ENCODE measurements around the gene KIAA1549. TPM values are rescaled to one million over a fixed set of nuclear protein-coding genes. Genes with fewer than 3 reads are reported as not detected.
"Not testable (repeated sequence)": the region's sequence is repeated elsewhere in the genome, so short reads cannot be mapped to it uniquely, and the experiment has no call there.

KIAA1549 gene
- total RNA-seq, 1 donor from 2014 or later = 3.0 TPM

GRCh38 chr7:138802706-138803105, 178.5 kb downstream of the KIAA1549 start:
- DNase-seq = no peak

DNA sequence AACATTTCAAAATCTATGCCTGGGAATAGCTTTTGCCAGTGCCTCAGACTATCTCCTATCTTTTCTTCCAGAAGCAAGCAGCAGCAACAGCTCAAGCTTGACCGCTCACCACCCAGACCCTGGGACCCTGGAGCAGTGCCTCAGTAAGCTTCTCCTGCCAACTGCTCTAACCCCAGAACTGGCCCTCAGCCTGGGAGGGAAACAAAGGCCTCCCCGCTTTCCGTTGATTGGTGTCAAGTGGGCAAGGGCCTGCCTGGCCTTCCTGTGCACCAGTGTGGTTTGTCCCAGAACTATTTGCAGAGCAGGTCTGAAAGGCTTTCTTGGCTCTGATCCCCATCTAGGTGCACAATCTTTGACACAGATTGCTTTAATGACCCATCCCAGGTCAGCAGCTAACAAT, 179.9 kb downstream of the KIAA1549 start:
- DNase-seq = no peak

DNA sequence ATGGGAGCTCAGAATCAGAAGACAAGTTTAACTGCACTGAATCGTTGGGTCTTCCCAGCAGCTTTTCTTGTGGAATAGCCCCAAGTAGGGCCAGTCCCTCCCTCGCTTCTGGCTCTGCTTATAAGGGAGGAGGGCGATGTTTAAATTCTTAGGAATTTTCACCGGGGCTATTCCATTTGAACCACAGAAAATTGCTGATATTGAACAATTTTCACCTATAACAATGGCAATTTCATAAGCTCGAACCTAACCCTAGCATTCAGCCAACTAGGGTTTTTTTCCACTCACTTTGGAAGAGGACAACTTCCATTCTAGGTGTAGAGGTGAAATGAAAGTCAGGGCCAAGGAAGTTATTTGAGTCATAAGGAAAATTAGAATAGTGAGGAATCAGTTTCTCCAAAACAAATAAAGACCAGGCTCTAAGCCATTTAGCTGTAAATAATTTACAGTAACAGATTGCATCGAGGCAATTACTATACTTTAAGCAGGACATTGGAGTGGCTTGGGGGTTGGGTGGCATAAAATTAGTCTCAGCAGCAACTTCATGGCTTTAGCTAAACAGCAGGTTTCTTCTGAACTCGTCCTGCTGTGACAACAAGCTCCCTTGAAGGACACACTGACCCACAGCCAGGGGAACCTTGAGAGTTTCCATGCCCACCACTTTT, 181.7 kb downstream of the KIAA1549 start:
- DNase-seq = no peak

DNA sequence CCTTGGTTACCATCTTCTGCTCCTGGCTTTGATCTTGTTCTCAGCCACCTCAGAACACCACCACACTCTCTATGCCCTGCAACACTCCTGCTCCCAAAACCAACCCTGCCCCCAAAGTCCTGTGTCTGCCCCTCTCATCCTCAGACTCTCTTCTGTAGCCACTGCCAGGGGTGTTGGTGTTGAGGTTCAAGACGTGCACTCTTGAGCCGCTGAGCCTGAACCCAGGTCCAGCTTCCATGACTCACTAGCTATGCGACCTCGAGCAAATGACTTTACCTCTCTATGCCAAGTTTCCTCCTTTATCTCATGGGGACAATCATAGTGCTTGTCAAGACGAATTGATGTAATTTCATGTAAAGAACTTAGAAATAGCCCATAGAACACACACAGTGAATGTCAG, 182.4 kb downstream of the KIAA1549 start:
- no peak for DNase-seq

DNA sequence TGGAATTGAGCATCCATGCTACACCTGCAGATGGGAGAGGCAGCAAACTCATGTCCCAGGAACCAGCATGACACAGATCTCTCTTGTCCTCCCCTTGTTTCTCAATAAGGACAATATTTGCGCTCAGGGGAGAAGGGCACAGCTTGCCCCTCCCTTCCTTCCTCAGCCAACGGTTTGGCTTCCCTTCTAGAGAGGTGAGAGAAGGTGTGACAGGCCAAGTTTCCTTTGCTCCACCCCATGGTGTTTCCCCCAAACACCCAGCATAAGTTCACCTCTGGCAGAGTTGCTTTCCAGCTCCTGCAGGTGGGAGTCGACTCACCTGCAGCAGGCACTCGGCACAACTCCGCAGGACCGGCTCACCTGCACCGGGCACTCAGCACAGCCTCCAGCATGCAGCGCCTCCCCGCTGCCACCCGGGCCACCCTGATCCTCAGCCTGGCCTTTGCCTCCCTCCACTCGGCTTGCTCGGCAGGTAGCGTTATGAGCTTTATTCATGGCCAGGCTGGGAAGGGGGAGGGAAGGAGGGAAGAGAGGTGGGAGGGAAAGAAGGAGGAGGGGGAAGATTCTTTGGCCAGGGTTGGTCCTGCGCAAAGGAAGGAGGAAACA, 183.4 kb downstream of the KIAA1549 start, which contains the start of the genes ATP6V0A4 and TMEM213:
Gene ATP6V0A4 (minus strand): TSS at position 482 of the 606 bp plus-strand sequence. CDS start 26,949 bp downstream, outside the sequence.
Gene TMEM213 (plus strand): TSS at position 280 of the 606 bp plus-strand sequence. CDS start 111 bp downstream, at position 391.
- DNase-seq = no peak

DNA sequence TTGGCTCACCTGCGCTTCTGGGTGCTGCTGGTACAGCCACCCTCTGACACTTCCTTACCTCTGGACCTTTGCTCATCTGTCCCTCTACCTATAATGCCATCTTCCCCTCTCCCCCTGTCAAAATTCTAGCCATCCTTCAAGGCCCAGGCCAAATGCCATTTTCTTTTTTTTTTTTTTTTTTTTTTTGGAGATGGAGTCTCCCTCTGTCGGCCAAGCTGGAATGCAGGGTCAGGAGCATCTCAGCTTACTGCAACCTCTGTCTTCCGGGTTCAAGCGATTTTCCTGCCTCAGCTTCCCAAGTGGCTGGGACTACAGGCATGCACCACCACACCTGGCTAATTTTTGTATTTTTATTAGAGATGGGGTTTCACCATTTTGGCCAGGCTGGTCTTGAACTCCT, 184.1 kb downstream of the KIAA1549 start:
- DNase-seq = not testable (repeated sequence)

GRCh38 chr7:138796038-138796615, 185.1 kb downstream of the KIAA1549 start:
- no peak for DNase-seq

- DNase-seq = no peak
These were observed 195.4 kb downstream of the KIAA1549 start for GRCh38 chr7:138785587-138786437.

DNA sequence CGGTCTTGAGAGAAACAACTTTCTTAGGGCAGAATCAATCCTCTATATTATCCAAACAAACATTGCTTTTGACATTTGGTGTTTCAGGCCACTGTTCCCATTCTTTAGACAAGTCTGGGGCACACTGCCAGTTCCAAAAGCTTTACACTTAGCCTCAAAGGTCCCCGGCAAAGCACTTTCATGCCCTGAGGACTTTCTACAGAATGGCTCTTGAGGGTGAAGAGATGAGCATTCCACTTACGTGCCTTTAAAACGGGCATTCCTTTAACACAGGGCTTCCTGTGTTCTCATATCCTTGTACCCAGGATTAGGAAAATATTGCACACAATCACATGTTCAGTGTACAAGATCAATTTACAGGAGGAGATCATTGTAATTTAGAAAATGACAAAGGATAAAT, 196.5 kb downstream of the KIAA1549 start:
- no peak for DNase-seq

Small RNAs within 50 kb of the gene (small RNA-seq; reads per million reads assigned to genes)
- not detected for gene RNU6-1272P (ENCODE audit: low replicate concordance)

Other genes starting within 250 kb of the KIAA1549 start
- not detected for gene TMEM213, start 183.4 kb downstream of the KIAA1549 start, total RNA-seq
- gene ATP6V0A4, start 183.2 kb downstream of the KIAA1549 start, total RNA-seq = 4.1 TPM
- 22.2 TPM for gene ZC3HAV1L, start 54.7 kb upstream of the KIAA1549 start, total RNA-seq
- gene ZC3HAV1, start 128.3 kb upstream of the KIAA1549 start, total RNA-seq = 20.9 TPM
- gene UBN2, start 249.8 kb upstream of the KIAA1549 start, total RNA-seq = 13.7 TPM

All from skin of body (tissue), 3 donors.